Neuron (in vitro differentiated cells): ENCODE measurements around the gene BHLHA15.

ENCODE experiments used
- H2AFZ ChIP-seq: one replicate; pipeline ENCODE4 v1.6.1; 2013; ENCODE audit warnings: low read depth, mild to moderate bottlenecking, inconsistent platforms, low read length, moderate library complexity
- H3K27me3 ChIP-seq: one replicate; pipeline ENCODE4 v1.6.1; 2013; ENCODE audit warnings: low read length; ENCODE audit not compliant: insufficient read depth
- H3K36me3 ChIP-seq: one replicate; pipeline ENCODE4 v1.6.1; 2013; ENCODE audit warnings: low read length; ENCODE audit not compliant: insufficient read depth
- H3K4me1 ChIP-seq: one replicate; pipeline ENCODE4 v1.6.1; 2013; ENCODE audit warnings: low read length; ENCODE audit not compliant: insufficient read depth
- H3K4me3 ChIP-seq: 2 replicates; pipeline ENCODE4 v1.5.1; 2013; ENCODE audit warnings: mild to moderate bottlenecking, low read length, moderate library complexity
- H3K9me3 ChIP-seq: one replicate; pipeline ENCODE4 v1.6.1; 2013; ENCODE audit warnings: low read length

The BHLHA15 gene

GRCh38 chr7:98230746-98231471 lies 19.7 kb downstream of the BHLHA15 start:
- Histone ChIP-seq H3K27me3 (no peaks in the 10 kb centered on the region), H3K9me3 (no peaks in the 10 kb centered on the region), H3K4me1 (no peaks in the 10 kb centered on the region), H3K36me3 (peaks cover 22% of the 10 kb centered on the region), H3K4me3 (no peak overlapping the region), H2AFZ (no peak overlapping the region)

- peaks cover 17% of the 10 kb centered on the region for H3K36me3 ChIP-seq
- H3K27me3 ChIP-seq, result no peaks in the 10 kb centered on the region
- no peaks in the 10 kb centered on the region for H3K4me1 ChIP-seq
- H3K9me3 ChIP-seq, result no peaks in the 10 kb centered on the region
- H2AFZ ChIP-seq, result no peak overlapping the region
- no peak overlapping the region for H3K4me3 ChIP-seq
Measured at GRCh38 chr7:98231493-98232262, 20.4 kb downstream of the BHLHA15 start.

DNA sequence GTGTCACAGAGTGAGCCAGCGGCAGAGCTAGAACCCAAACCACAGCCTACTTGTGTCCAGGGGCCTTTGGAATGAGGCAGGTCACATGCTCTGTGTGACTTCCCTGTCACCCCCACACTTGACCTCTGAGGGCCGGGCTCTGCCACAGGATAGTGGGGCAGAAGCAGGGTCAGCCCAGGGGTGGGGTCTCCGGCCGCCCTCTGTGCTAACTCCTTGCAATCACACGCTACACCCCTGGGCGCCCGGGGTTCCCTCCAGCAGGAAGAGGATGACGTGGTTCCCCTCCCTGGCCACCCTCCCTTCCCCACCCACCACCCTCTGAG lies 21.0 kb downstream of the BHLHA15 start:
- Histone ChIP-seq H3K9me3 (no peaks in the 10 kb centered on the region), H3K36me3 (peaks cover 17% of the 10 kb centered on the region), H3K27me3 (no peaks in the 10 kb centered on the region), H3K4me3 (no peak overlapping the region), H2AFZ (no peak overlapping the region), H3K4me1 (no peaks in the 10 kb centered on the region)

GRCh38 chr7:98232799-98233198 lies 21.6 kb downstream of the BHLHA15 start:
- peaks cover 13% of the 10 kb centered on the region for H3K36me3 ChIP-seq
- no peaks in the 10 kb centered on the region for H3K9me3 ChIP-seq
- H2AFZ ChIP-seq, result no peak overlapping the region
- H3K4me3 ChIP-seq, result no peak overlapping the region
- no peaks in the 10 kb centered on the region for H3K27me3 ChIP-seq
- no peaks in the 10 kb centered on the region for H3K4me1 ChIP-seq

DNA sequence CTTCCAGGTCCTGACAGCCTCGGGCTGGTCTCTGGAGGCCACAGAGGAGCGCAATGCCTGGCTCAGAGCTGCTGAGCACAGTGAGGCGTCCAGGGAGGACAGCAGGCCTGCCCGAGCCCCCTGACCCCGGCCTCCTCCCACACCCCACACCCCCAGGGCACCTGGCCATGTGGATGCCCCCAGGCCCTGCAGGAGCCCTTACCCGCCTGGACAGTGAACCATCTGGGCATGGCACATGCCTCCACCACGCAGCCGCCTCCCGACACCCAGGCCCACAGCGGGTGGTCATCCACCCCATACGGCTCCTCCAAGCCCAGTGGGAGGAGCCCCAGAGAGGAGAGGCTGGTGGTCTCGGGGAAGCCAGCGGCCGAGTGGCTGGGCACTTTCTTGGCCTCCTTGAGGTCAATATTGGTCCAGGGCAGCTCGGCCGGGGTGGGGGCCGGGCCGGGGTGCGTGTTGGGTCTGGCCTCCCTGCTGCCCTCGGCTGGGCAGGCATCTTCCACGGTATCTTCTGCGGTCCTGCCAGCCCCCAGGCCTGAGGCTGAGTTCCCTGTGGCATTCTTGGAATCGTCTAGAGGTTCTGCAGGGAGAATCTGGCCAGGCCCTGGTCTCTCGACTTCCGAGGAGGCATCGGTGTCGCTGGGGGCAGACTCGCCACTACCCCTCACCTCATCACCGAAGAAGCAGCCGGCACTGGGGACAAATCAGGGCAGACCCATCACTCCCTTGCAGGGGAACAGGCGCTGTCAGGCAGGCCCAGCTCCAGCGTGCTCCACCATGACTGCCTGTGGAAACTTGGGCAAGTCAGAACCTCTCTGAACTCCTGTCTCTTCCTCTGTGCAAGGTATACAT lies 22.2 kb downstream of the BHLHA15 start:
- Histone ChIP-seq H2AFZ (no peak overlapping the region), H3K36me3 (peaks cover 16% of the 10 kb centered on the region), H3K27me3 (no peaks in the 10 kb centered on the region), H3K9me3 (no peaks in the 10 kb centered on the region), H3K4me3 (no peak overlapping the region), H3K4me1 (no peaks in the 10 kb centered on the region)

- Histone ChIP-seq H3K4me1 (no peaks in the 10 kb centered on the region), H3K27me3 (no peaks in the 10 kb centered on the region), H2AFZ (no peak overlapping the region), H3K36me3 (peaks cover 21% of the 10 kb centered on the region), H3K4me3 (no peak overlapping the region), H3K9me3 (no peaks in the 10 kb centered on the region)
Measured at GRCh38 chr7:98234429-98235147, 23.3 kb downstream of the BHLHA15 start.

DNA sequence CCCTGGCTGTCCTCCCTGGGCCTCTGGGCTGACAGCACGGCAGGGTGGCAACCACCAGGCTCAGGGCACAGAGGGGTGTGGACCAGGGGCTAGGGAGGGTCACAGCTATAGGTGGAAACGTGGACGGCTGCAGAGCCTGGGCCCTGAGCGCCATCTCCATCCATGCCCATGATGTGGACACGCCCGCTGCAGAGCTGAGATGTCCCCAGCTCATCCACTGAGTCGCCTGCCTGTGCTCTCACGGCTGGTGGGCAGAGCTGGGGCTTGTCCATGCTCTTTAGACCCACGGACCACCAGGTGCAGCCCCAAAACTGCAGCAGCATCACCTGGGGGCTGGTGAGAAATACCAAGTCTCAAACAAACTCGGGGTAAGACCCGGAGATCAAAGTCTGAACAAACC lies 24.7 kb downstream of the BHLHA15 start:
- no peaks in the 10 kb centered on the region for H3K4me1 ChIP-seq
- no peak overlapping the region for H3K4me3 ChIP-seq
- H3K27me3 ChIP-seq, result no peaks in the 10 kb centered on the region
- no peaks in the 10 kb centered on the region for H3K9me3 ChIP-seq
- peaks cover 15% of the 10 kb centered on the region for H3K36me3 ChIP-seq
- H2AFZ ChIP-seq, result no peak overlapping the region

DNA sequence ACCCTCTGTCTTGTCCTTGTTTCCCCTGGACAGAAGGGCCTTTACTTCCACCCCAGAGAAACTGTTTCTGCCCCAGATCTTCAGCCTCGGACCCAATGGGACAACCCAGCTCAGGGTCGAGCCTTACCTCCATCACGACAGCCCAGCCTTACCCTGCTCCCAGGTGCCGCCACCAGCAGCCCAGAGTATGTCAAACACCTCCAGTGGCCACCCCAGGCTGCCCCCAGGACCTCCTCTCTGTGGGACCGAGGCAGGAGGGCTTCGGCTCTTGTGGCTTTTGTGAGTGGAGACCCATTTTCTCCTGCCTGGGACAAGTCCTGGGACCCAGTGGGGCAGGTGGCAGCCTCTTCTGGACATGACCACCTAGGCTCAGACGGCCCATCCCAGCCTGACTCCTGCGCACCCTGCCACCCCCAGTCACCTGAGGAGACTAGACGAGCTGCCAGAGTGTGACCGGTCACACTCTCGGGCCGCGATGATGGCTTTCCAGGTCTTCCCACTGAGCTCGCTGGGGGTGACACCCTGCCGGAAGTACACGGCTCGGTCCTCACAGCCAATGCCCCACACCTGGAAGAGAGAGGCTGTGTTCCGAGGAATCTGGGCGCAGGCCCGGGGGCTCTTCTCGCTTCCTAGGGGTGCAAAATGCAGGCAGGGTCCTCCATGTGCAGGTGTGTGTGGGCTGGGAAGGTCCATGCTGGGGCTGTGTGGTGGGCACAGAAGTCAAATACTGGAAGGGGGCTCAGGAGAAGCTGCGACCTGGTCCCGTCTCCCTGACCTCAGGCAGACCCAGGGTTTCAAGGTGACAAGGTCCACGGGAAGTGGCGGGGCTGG lies 25.3 kb downstream of the BHLHA15 start:
- Histone ChIP-seq H3K4me1 (no peaks in the 10 kb centered on the region), H3K4me3 (no peak overlapping the region), H3K9me3 (no peaks in the 10 kb centered on the region), H3K36me3 (peaks cover 14% of the 10 kb centered on the region), H3K27me3 (no peaks in the 10 kb centered on the region), H2AFZ (no peak overlapping the region)

DNA sequence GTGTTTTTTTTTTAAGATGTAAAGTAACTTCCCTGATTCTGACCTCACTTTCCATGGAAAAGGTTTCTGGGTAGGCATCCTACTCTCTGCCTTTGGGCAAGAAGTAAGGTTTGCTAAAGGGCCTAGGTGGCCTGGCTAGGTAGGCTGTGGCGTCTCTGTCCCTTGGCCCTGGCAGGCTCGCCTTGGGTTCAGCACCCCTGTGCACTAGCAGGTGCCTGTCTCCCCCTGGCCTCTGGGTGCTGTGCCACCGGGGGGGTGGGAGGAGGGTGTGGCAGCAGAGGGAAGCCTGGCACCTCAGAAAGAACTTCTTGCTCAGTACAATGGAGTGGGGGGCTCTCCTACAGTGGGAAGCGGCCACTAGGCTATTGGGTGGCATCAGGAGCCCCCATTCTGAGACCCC lies 26.8 kb downstream of the BHLHA15 start:
- Histone ChIP-seq H2AFZ (no peak overlapping the region), H3K27me3 (no peaks in the 10 kb centered on the region), H3K9me3 (no peaks in the 10 kb centered on the region), H3K4me3 (no peak overlapping the region), H3K36me3 (peaks cover 14% of the 10 kb centered on the region), H3K4me1 (no peaks in the 10 kb centered on the region)

DNA sequence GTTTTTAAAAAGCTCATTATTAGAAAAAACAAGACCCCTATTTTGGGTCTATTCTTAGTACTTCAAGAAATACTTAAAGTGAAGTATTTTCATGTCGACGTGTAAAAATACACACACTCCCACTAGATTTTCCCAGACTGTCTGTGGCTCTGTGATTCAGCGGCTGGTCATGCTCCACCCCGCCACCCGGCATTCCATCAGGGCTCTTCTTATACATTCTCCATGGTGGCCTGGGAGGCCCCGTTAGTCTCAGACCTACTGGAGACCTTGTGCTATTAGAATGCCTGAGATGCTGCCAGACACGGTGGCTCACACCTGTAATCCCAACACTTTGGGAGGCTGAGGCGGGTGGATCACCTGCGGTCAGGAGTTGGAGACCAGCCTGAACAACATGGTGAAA lies 27.7 kb downstream of the BHLHA15 start:
- Histone ChIP-seq H3K27me3 (no peaks in the 10 kb centered on the region), H3K36me3 (peaks cover 18% of the 10 kb centered on the region), H2AFZ (no peak overlapping the region), H3K4me3 (no peak overlapping the region), H3K4me1 (no peaks in the 10 kb centered on the region), H3K9me3 (no peaks in the 10 kb centered on the region)

DNA sequence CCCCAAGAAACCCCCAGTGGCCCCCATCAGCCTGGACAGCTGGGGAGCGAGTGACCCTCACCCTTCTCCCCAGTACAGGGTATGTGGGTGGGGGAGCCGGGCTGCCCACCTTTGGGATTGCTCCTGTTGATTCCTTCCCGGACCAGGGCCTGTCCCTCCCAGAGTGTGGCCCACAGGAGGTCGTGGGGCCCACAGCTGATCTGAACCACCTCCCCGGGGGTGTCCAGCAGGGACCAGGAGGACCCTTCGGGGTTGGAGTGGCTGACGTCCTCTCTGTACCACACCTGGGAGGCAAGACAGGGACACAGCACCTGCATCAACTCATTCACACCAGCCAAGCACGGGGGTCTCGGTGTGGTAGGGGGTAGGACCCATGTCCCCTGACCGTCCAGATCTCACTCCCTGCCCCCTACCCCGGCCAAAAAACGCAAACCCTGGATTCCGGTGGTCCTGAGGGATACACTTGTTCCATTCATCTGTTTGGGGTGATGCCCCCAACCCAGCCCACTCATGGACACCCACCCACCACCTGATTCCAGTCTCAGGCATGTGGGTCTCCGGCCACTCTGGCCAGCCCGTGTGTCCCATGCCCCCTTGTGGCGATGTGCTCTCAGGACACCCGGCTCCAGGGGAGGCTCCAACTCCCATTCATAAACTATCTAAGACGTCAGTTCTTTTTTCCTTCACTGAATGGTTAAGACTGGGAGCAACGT lies 29.9 kb downstream of the BHLHA15 start:
- H2AFZ ChIP-seq, result no peak overlapping the region
- no peaks in the 10 kb centered on the region for H3K4me1 ChIP-seq
- no peaks in the 10 kb centered on the region for H3K9me3 ChIP-seq

More for the DNA sequence above, 29.9 kb downstream of the BHLHA15 start:
- H3K36me3 ChIP-seq, result peaks cover 16% of the 10 kb centered on the region
- no peaks in the 10 kb centered on the region for H3K27me3 ChIP-seq
- no peak overlapping the region for H3K4me3 ChIP-seq
